Measurements from ENCODE around the gene MAGEA4. TPM values are rescaled to one million over a fixed set of nuclear protein-coding genes. Genes with fewer than 3 reads are reported as not detected.

The MAGEA4 gene
- total RNA-seq, 1 donor from 2014 or later, result not detected

DNA sequence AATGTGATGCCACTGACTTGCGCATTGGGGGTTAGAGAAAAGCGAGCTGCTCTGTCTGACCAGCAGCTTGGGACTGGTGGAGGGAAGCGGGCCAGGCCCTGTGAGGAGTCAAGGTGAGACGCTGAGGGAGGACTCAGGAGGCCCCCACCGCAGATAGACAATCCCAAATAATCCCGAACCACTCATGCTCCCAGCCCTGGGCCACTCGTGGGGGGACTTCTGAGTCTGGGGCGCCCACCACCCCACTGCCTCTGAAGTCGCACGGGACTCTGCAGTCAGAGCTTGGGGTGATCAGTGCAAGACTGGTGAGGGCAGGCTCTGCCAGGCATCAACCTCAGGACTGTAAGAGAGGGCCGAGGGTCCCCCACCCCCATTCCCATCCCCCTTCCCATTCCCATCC, 6.9 kb downstream of the MAGEA4 start:
- intact Hi-C loops (cut with DNase I), result no loop called here
- Histone ChIP-seq H3K27ac (no peak overlapping the region), H3K4me1 (no peaks in the 10 kb centered on the region), H3K4me3 (no peak overlapping the region), H3K9me3 (no peaks in the 10 kb centered on the region), H3K27me3 (no peaks in the 10 kb centered on the region), H3K36me3 (no peaks in the 10 kb centered on the region)
- DNase-seq (ENCODE audit: extremely low spot score in 2 of 2), result no peak
- TF ChIP-seq POLR2AphosphoS5 (IDR thresholded peaks at IDR 0.05; ENCODE audit: insufficient read depth in 1 of 2, low read depth in 1 of 2) (no peak), POLR2A (IDR thresholded peaks at IDR 0.05) (no peak)
- TF ChIP-seq, protein P1, sequence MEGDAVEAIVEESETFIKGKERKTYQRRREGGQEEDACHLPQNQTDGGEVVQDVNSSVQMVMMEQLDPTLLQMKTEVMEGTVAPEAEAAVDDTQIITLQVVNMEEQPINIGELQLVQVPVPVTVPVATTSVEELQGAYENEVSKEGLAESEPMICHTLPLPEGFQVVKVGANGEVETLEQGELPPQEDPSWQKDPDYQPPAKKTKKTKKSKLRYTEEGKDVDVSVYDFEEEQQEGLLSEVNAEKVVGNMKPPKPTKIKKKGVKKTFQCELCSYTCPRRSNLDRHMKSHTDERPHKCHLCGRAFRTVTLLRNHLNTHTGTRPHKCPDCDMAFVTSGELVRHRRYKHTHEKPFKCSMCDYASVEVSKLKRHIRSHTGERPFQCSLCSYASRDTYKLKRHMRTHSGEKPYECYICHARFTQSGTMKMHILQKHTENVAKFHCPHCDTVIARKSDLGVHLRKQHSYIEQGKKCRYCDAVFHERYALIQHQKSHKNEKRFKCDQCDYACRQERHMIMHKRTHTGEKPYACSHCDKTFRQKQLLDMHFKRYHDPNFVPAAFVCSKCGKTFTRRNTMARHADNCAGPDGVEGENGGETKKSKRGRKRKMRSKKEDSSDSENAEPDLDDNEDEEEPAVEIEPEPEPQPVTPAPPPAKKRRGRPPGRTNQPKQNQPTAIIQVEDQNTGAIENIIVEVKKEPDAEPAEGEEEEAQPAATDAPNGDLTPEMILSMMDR (IDR thresholded peaks at IDR 0.05), result no peak

DNA sequence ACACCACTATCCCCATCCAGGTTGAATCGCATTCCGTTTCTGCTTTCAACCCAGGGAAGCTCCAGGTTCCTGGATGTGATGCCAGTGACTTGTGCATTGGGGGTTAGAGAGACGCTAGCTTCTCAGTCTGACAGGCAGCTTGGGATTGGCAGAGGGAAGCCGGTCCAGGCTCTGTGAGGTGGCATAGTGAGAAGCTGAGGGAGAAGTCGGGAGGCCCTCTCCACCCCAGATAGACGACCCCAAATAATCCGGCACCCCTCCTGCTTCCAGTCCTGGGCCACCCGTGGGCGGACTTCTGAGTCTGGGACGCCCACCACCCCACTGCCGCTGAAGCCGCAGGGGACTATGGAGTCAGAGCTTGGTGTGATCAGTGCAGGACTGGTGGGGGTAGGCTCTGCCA, 7.4 kb downstream of the MAGEA4 start:
- Histone ChIP-seq H3K36me3 (no peaks in the 10 kb centered on the region), H3K4me3 (no peak overlapping the region), H3K27me3 (no peaks in the 10 kb centered on the region), H3K27ac (no peak overlapping the region), H3K4me1 (no peaks in the 10 kb centered on the region), H3K9me3 (no peaks in the 10 kb centered on the region)
- DNase-seq (ENCODE audit: extremely low spot score in 2 of 2), result no peak
- TF ChIP-seq POLR2A (IDR thresholded peaks at IDR 0.05), result no peak
- TF ChIP-seq POLR2AphosphoS5 (IDR thresholded peaks at IDR 0.05; ENCODE audit: insufficient read depth in 1 of 2, low read depth in 1 of 2), result no peak
- TF ChIP-seq, protein P1 (IDR thresholded peaks at IDR 0.05), result no peak
- intact Hi-C loops (cut with DNase I), result no loop called here

DNA sequence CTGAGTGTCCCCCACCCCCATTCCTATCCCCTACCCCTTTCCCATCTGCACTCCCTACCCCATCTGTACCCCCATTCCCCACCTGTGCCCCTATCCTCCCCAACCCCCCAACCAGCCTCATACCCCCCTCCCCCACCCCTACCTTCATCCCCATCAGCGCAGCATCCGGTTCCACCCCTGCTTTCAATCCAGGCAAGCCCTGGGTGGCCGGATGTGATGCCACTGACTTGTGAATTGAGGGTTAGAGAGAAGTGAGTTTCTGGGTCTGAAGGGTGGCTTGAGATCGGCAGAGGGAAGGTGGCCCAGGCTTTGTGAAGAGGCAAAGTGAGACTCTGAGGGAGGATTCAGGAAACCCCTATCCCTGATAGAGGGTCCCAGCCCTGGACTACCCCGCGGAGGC, 7.8 kb downstream of the MAGEA4 start:
- no peaks in the 10 kb centered on the region for H3K4me1 ChIP-seq
- H3K27me3 ChIP-seq, result no peaks in the 10 kb centered on the region
- TF ChIP-seq, protein P1 (IDR thresholded peaks at IDR 0.05), result no peak
- TF ChIP-seq POLR2AphosphoS5 (IDR thresholded peaks at IDR 0.05; ENCODE audit: insufficient read depth in 1 of 2, low read depth in 1 of 2), result no peak
- TF ChIP-seq POLR2A (IDR thresholded peaks at IDR 0.05), result no peak
- no peaks in the 10 kb centered on the region for H3K36me3 ChIP-seq
- H3K9me3 ChIP-seq, result no peaks in the 10 kb centered on the region
- no peak for DNase-seq (ENCODE audit: extremely low spot score in 2 of 2)
- no peak overlapping the region for H3K27ac ChIP-seq
- intact Hi-C loops (cut with DNase I), result no loop called here
- H3K4me3 ChIP-seq, result no peak overlapping the region

DNA sequence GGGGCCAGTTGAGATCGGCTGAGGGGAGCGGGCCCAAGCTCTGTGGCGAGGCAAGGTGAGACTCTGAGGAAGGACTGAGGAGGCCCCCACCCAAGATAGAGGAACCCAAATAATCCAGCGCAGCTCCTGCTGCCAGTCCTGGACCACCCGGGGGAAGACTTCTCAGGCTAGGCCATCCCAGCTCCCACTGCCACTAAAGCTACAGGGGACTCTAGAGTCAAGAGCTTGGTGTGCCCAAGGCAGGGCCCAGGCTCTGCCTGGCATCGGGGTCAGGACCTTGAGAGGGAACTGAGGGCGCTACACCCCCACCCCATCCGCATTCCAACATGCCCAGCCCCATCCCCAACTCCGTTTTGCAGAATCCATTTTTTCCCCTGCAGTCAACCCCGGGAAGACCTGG, 8.6 kb downstream of the MAGEA4 start:
- TF ChIP-seq, protein P1 (IDR thresholded peaks at IDR 0.05), result no peak
- intact Hi-C loops (cut with DNase I), result no loop called here
- no peaks in the 10 kb centered on the region for H3K4me1 ChIP-seq
- H3K27me3 ChIP-seq, result no peaks in the 10 kb centered on the region
- DNase-seq (ENCODE audit: extremely low spot score in 2 of 2), result no peak
- H3K36me3 ChIP-seq, result no peaks in the 10 kb centered on the region
- no peaks in the 10 kb centered on the region for H3K9me3 ChIP-seq
- H3K27ac ChIP-seq, result no peak overlapping the region
- no peak overlapping the region for H3K4me3 ChIP-seq

DNA sequence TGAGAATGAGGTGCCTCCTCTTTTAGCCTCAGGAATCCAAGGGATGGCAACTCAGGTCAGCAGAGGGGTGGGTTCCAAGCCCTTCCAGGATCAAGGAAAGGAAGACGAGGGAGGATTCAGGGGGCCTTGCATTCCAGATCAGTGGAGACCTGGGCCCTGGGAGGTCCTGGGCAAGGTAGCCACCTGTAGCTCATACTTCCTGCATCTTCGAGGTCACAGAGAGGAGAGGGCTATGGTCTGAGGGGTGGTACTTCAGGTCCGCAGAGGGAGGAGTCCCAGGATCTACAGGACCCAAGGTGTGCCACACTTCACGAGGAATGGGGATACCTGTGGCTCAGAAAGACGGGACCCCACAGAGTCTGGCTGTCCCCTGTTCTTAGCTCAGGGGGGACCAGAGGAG, 9.2 kb downstream of the MAGEA4 start:
- no peaks in the 10 kb centered on the region for H3K27me3 ChIP-seq
- DNase-seq (ENCODE audit: extremely low spot score in 2 of 2), result no peak
- intact Hi-C loops (cut with DNase I), result no loop called here

More for the DNA sequence above, 9.2 kb downstream of the MAGEA4 start:
- no peaks in the 10 kb centered on the region for H3K4me1 ChIP-seq
- H3K27ac ChIP-seq, result no peak overlapping the region
- H3K9me3 ChIP-seq, result no peaks in the 10 kb centered on the region
- TF ChIP-seq POLR2A (IDR thresholded peaks at IDR 0.05) (no peak), POLR2AphosphoS5 (IDR thresholded peaks at IDR 0.05; ENCODE audit: insufficient read depth in 1 of 2, low read depth in 1 of 2) (no peak)
- TF ChIP-seq, protein P1 (IDR thresholded peaks at IDR 0.05), result no peak
- no peaks in the 10 kb centered on the region for H3K36me3 ChIP-seq
- no peak overlapping the region for H3K4me3 ChIP-seq
